ENCODE results near the gene MIAT. TPM values are rescaled to one million over a fixed set of nuclear protein-coding genes. Genes with fewer than 3 reads are reported as not detected.

The MIAT gene
- total and polyA plus RNA-seq, 9 of the 15 experiments (the other 6 are each of a cell fraction or from before 2014, with no cell fraction given): 0.03 to 0.93 (median 0.34) TPM

- TF ChIP-seq ADNP (tag; IDR thresholded peaks at IDR 0.05): peak; percentile 87
- no peak for TF ChIP-seq GATAD2B (IDR thresholded peaks at IDR 0.05; ENCODE audit: borderline replicate concordance)
- TF ChIP-seq HDAC1 (IDR thresholded peaks at IDR 0.05): peak in 1 of 2 experiments; percentile 67; a peak in 1 of 4 replicates
Observed at GRCh38 chr22:26618455-26618854, 38.9 kb upstream of the MIAT start (continued).

DNA sequence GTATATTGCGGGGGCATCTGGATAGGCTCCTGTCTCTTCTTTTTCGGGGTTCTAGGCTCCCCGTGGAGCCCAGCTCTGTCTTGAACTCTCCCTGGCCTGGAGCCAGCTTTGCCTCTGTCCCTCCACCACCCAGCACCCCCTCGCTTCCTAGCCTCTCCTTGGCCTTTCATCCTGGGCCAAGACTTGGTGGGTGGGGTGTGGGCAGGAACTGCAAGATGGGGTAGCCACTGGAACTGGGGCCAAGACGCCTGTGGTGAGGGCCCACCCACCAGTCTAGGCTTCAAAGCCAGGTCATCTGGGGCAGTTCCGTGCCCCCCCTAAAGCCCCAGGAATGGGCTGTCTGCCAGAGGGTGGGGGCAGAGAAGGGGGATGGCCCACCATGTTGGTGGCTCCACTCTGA is 37.9 kb upstream of the MIAT start:
- no peaks in the 10 kb centered on the region for H3K36me3 ChIP-seq (ENCODE audit: control insufficient read depth, insufficient read depth, low read length)

More for the DNA sequence above, 37.9 kb upstream of the MIAT start:
- BruUV-seq (replicated peaks): no TSS peak
- H3K9me3 ChIP-seq (replicated peaks; ENCODE audit: control insufficient read depth, insufficient read depth, low read depth, low read length): no peaks in the 10 kb centered on the region
- peak overlapping the region; percentile 75; the same call in 1 of the 3 replicates for H3K27ac ChIP-seq (ENCODE audit: extremely low read depth, low read depth, low read length)
- in situ Hi-C loops (cut with MboI) (no loop called here), intact Hi-C loops (cut with micrococcal nuclease) (no loop called here)
- DNase-seq (ENCODE audit: extremely low read depth in 1 of 4, low spot score in 3 of 4) (peak in 3 of 4 experiments; percentile 16 to 37 (median 27)), FAIRE-seq (no peak), ATAC-seq (no peak)
- no peaks in the 10 kb centered on the region for H3K79me2 ChIP-seq (ENCODE audit: control insufficient read depth, insufficient read depth, low read length)
- 67% methylated on average over 4 of the region's 6 CpGs for WGBS (ENCODE audit: insufficient coverage, low coverage, missing lambda C conversion rate)
- H3K9ac ChIP-seq (ENCODE audit: insufficient read depth in 1 of 2, low read depth in 2 of 2, low read length in 2 of 2): peak overlapping the region; percentile 14 to 76; a peak in 3 of 4 replicates
- H4K20me1 ChIP-seq (replicated peaks; ENCODE audit: control insufficient read depth, insufficient read depth, low read length): no peaks in the 10 kb centered on the region
- H3K9me1 ChIP-seq (ENCODE audit: control insufficient read depth, insufficient read depth, low read length): no peaks in the 10 kb centered on the region
- no peaks in the 10 kb centered on the region for H3K27me3 ChIP-seq (ENCODE audit: control insufficient read depth in 2 of 2, insufficient read depth in 2 of 2, low read length in 2 of 2)
- POLR2A ChIA-PET: no interaction called here
- TF ChIP-seq NFIC (IDR thresholded peaks at IDR 0.05) (peak; percentile 78), TFE3 (CRISPR knock-in tag; IDR thresholded peaks at IDR 0.05) (no peak), ZNF282 (CRISPR knock-in tag; IDR thresholded peaks at IDR 0.05) (no peak), ZNF592 (IDR thresholded peaks at IDR 0.05) (peak; percentile 33; the same call in 1 of the 2 replicates), CXXC5 (CRISPR knock-in tag; IDR thresholded peaks at IDR 0.05) (no peak), ATF1 (CRISPR knock-in tag; IDR thresholded peaks at IDR 0.05) (no peak), ATF1 (tag; IDR thresholded peaks at IDR 0.05) (no peak), ATF2 (CRISPR knock-in tag; IDR thresholded peaks at IDR 0.05) (no peak)
- TF ChIP-seq, protein P1, sequence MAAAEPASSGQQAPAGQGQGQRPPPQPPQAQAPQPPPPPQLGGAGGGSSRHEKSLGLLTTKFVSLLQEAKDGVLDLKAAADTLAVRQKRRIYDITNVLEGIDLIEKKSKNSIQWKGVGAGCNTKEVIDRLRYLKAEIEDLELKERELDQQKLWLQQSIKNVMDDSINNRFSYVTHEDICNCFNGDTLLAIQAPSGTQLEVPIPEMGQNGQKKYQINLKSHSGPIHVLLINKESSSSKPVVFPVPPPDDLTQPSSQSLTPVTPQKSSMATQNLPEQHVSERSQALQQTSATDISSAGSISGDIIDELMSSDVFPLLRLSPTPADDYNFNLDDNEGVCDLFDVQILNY (CRISPR knock-in tag; IDR thresholded peaks at IDR 0.05): no peak
- H3K4me2 ChIP-seq (ENCODE audit: insufficient read depth, low read length): no peak overlapping the region
- peak overlapping the region; percentile 83 for H2AFZ ChIP-seq (ENCODE audit: low read depth, low read length)
- peaks cover 45 to 48% of the 10 kb centered on the region in 2 experiments for H3K4me1 ChIP-seq (replicated peaks in 1 of 2; ENCODE audit: control insufficient read depth in 2 of 2, insufficient read depth in 2 of 2, low read length in 2 of 2)
- no peak overlapping the region for H3K4me3 ChIP-seq
- CTCF ChIA-PET (ENCODE audit: low intra/inter-chr PET ratio): no interaction called here
